Activated CD8-positive, alpha-beta memory T cell treated with anti-CD3 and anti-CD28 coated beads, Interleukin-2, amount 10 ng/mL, durations not matched to agents 7 days and 5 days (primary cell): ENCODE data around the gene CPN2. TPM values are rescaled to one million over a fixed set of nuclear protein-coding genes. Genes with fewer than 3 reads are reported as not detected.
A peak's percentile ranks its signal among the peaks of the same experiment; 100 is the strongest.

Experiments
- ATAC-seq: fragments of 150-1000 bp; cut with Tn5 transposase; one replicate; pipeline ENCODE4 v1.10.0; 2021; ENCODE audit warnings: moderate library complexity
- CTCF ChIA-PET: fragments of 350-600 bp; sonication (Branson Sonifier 250); formaldehyde crosslinking; loops from one replicate; lab custom pipeline; 2021; ENCODE audit warnings: antibody characterized with exemption; lab: Charles Lee
- DNase-seq: peaks from one replicate; pipeline ENCODE4 v3.0.0-alpha.2; 2020
- H3K27ac Mint-ChIP-seq: one replicate; pipeline ENCODE4 v1.8.0; 2021; ENCODE audit warnings: mild to moderate bottlenecking, mixed read lengths
- H3K27me3 Mint-ChIP-seq: one replicate; pipeline ENCODE4 v1.8.0; 2021; ENCODE audit warnings: mixed read lengths
- H3K36me3 Mint-ChIP-seq: one replicate; pipeline ENCODE4 v1.8.0; 2021; ENCODE audit warnings: mild to moderate bottlenecking, mixed read lengths
- H3K4me1 Mint-ChIP-seq: one replicate; pipeline ENCODE4 v1.8.0; 2021; ENCODE audit warnings: mixed read lengths
- H3K4me3 Mint-ChIP-seq: one replicate; pipeline ENCODE4 v1.8.0; 2021; ENCODE audit warnings: mild to moderate bottlenecking, moderate library complexity, mixed read lengths
- H3K9me3 Mint-ChIP-seq: one replicate; pipeline ENCODE4 v1.8.0; 2022; ENCODE audit warnings: low read depth, mixed read lengths
- total RNA-seq, 2 experiments: library from RNA; stranded (reverse); gene quantifications; one replicate each; pipeline ENCODE4 v1.2.3, GENCODE V29; 2021

Gene CPN2
- total RNA-seq, 2 experiments from 2014 or later, result not detected

DNA sequence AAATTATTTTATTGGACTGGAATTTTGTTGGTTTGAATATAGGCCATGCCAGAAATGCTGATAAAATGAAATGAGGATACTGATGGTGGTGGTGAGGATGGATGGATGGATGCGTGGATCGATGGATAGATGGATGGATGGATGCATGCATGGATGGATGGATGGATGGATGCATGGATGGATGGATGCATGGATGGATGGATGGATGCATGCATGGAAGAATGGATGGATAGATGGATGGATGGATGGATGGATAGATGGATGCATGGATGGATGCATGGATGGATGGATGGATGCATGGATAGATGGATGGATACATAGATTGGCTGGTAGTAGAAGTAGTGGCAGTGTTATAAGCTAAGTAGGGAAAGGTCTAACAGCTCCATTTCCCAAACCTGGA lies 40.1 kb downstream of the CPN2 start:
- Mint-ChIP-seq H3K4me3 (no peak overlapping the region), H3K27ac (no peak overlapping the region)

DNA sequence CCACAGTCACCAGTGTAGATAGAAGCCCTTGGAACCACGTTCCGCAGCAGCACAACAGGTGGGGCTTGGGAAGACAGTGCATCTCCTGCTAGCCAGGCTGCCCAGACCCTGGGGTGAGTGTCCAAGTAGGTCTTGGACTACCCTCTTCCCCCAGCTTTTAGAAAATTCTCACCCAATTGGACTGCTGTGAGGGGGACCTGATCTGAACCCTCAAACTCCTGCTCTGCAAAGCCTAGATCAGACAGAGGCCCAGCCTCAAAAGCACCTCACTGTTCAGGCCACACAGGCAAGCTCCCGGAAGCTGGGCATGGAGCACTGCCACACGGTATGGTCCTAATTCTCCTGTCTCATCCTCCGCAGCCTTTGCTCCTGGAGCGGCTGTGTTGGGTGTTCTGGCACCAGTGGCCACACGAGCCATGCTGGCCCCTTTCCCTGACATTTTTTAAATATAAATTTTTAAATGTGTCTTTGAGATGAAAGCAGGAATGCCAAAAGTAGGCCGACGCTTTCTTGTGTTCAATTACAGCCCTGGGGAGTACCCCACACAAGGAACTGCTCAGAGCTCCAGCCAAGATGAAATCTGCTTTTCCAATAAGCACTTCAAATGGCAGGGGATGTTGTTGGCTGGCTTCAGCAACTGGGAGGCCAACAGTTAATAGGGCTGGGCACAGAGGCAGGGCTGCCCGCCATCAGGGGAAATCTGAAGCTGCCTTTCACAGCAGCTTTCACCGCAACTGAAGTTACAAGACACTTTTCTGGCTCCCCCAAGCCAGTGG lies 40.9 kb downstream of the CPN2 start:
- peaks cover 47% of the 10 kb centered on the region for H3K27me3 Mint-ChIP-seq
- H3K36me3 Mint-ChIP-seq, result peaks cover 2% of the 10 kb centered on the region
- DNase-seq, result no peak
- ATAC-seq, result no peak
- H3K9me3 Mint-ChIP-seq, result no peaks in the 10 kb centered on the region
- H3K27ac Mint-ChIP-seq, result no peak overlapping the region
- CTCF ChIA-PET, result interaction anchor here (0.8 to 1.5 kb wide), 6 partner anchors 10 to 644 kb away, joined by 3 to 4 read pairs (median 3); no protein-coding TSS in a partner anchor
- H3K4me1 Mint-ChIP-seq, result peaks cover 71% of the 10 kb centered on the region
- H3K4me3 Mint-ChIP-seq, result no peak overlapping the region

More for the DNA sequence above, 40.1 kb downstream of the CPN2 start:
- ATAC-seq (no peak), DNase-seq (no peak)
- peaks cover 66% of the 10 kb centered on the region for H3K4me1 Mint-ChIP-seq
- CTCF ChIA-PET, result interaction anchor here (0.9 to 1.1 kb wide), 2 partner anchors 32 to 180 kb away, joined by 3 read pairs; no protein-coding TSS in a partner anchor
- no peaks in the 10 kb centered on the region for H3K9me3 Mint-ChIP-seq
- H3K27me3 Mint-ChIP-seq, result peaks cover 48% of the 10 kb centered on the region
- peaks cover 2% of the 10 kb centered on the region for H3K36me3 Mint-ChIP-seq

DNA sequence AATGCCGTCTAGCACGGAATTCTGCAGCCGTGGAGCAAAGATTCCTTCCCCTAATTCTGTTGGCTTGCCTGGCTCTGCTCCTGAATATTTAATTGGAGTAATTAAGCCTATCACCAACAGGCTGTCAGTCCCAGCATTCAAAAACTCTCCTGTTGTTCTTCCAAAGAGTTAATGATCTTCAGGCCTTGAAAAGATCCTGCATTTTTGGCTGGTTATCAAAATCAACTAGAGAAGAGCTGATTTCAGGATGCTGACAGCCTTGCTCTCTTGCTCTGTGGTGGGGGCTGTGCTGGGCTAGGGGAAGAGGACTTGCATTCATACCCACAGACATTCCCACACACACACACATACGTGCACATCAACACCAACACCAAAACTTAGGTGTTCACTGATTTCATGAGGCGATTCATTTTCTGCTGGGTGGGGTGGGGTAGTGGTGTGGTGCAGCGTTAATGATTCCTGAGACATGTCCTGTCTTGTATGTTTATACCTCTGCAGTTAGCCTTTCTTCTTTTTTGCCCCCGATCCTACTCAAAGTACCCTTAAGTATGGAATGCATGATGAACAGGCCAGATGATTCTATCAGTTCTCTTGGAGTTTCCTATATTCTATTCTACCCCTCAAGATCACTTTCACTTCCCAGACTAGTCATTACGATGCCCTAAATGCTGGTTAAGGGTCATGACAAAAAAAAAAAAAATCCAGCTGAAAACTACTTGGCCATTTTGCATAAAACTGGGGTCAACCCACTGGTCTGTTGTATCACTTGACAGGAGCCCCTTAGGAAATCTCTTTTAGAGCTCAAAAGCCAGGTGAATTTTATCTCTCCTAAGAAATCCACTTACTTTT lies 42.3 kb downstream of the CPN2 start:
- ATAC-seq (no peak), DNase-seq (no peak)
- Mint-ChIP-seq H3K4me3 (no peak overlapping the region), H3K27ac (peak overlapping the region; percentile 20), H3K4me1 (peaks cover 72% of the 10 kb centered on the region), H3K36me3 (peaks cover 7% of the 10 kb centered on the region), H3K27me3 (peaks cover 36% of the 10 kb centered on the region), H3K9me3 (peaks cover 3% of the 10 kb centered on the region)
- CTCF ChIA-PET, result interaction anchor here (1.0 to 1.5 kb wide), 3 partner anchors 8 to 643 kb away, joined by 3 to 4 read pairs (median 4); no protein-coding TSS in a partner anchor

DNA sequence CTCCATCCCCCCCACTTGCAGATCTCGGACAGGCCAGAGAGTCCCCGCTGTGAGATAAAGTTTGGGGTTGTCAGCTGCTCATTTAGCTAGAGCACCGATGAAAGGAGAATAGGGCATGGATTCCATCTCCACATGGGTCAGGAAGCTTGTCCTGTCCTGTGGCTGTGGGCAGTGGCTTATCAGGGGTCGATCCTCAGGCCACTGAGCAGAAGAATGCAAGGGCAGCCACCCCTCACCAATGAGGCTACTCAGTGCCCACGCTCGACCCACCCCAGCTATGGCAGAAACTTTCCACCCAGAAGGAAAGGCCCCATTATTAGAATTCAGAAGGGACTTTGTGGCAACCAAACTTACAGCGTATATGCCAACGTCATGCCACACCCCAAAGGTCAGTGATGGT lies 43.3 kb downstream of the CPN2 start:
- peaks cover 26% of the 10 kb centered on the region for H3K27me3 Mint-ChIP-seq
- DNase-seq (no peak), ATAC-seq (no peak)
- peak overlapping the region; percentile 88 for H3K27ac Mint-ChIP-seq
- H3K36me3 Mint-ChIP-seq, result peaks cover 7% of the 10 kb centered on the region
- CTCF ChIA-PET, result interaction anchor here (0.8 to 4.3 kb wide), 4 partner anchors 8 to 171 kb away, joined by 3 to 38 read pairs (median 4); no protein-coding TSS in a partner anchor
- peaks cover 3% of the 10 kb centered on the region for H3K9me3 Mint-ChIP-seq
- H3K4me1 Mint-ChIP-seq, result peaks cover 69% of the 10 kb centered on the region
- H3K4me3 Mint-ChIP-seq, result no peak overlapping the region

DNA sequence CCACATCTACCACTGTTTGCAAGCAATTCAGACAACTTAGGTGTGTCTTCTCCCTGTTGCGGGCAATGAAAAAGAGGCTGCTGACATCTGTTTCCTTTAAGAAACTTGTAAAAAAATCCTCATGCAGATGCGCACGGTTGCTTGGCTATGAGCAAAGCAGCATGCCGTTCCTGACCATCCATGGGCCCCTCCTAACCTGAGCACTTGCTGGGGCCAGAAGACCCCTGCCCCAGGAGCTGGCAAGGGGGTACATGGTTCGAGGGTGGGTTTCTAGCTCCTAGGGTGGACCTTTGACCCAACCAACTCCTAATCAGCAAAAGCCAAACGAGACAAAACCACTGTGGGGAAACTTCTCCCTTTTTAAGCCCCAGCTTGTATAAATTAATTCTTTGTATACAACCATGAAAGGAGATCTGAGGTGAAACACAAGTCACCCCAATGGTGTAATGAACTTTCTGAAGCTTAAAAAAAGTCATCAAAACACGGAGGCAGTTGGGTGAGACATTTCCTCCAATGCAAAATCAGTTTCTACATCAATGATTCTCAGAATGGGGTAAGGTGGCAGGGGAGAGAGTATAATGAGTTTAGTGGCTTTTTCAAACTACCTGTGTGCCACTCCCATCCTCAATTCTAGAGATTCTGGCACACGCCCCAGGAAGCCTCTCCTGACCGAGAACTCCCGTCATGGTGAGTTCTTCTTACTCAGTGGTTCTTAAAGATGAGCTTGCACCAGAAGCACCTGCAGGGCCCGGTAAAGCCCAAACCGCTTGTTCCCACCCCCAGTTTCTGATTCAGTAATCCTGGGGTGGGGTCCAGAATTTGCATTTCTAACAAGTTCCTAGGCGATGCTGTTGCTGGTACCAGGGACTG lies 44.1 kb downstream of the CPN2 start:
- peaks cover 7% of the 10 kb centered on the region for H3K36me3 Mint-ChIP-seq
- CTCF ChIA-PET, result interaction anchor here (0.8 to 4.3 kb wide), 5 partner anchors 9 to 170 kb away, joined by 3 to 38 read pairs (median 4); no protein-coding TSS in a partner anchor
- peaks cover 17% of the 10 kb centered on the region for H3K27me3 Mint-ChIP-seq
- peaks cover 62% of the 10 kb centered on the region for H3K4me1 Mint-ChIP-seq
- peak overlapping the region; percentile 88 for H3K27ac Mint-ChIP-seq
- DNase-seq (peak; percentile 69), ATAC-seq (peak; percentile 59)
- H3K4me3 Mint-ChIP-seq, result peak overlapping the region; percentile 10
- H3K9me3 Mint-ChIP-seq, result peaks cover 3% of the 10 kb centered on the region

DNA sequence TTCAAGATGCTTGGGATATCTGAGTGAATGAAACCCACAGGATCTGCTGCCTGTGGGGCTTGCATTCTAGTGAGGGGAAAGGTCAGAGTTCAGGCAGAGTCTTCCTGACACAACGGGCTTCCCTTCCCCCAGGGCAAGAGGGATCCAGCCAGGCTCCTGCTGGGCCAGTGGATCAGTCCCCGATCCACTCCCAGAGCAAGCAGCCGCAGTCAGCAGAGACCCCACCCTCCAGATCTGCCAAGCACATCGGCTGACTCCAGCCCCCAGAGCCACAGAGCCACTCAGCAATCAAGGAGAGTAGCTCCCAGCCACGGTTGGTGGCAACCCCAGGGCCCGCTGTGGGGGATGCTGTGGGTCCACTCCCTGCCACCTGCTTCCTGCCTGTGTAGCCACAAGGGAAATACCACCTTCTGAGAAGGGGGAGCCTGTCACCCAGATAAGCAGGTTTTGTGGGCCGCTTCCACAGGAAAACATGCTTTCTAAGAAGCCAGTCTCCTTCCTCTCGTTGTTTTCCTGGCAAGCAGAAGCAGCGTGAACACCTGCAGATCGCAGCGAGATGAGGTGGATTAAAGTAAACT lies 44.9 kb downstream of the CPN2 start:
- ATAC-seq, result peak; percentile 54

DNA sequence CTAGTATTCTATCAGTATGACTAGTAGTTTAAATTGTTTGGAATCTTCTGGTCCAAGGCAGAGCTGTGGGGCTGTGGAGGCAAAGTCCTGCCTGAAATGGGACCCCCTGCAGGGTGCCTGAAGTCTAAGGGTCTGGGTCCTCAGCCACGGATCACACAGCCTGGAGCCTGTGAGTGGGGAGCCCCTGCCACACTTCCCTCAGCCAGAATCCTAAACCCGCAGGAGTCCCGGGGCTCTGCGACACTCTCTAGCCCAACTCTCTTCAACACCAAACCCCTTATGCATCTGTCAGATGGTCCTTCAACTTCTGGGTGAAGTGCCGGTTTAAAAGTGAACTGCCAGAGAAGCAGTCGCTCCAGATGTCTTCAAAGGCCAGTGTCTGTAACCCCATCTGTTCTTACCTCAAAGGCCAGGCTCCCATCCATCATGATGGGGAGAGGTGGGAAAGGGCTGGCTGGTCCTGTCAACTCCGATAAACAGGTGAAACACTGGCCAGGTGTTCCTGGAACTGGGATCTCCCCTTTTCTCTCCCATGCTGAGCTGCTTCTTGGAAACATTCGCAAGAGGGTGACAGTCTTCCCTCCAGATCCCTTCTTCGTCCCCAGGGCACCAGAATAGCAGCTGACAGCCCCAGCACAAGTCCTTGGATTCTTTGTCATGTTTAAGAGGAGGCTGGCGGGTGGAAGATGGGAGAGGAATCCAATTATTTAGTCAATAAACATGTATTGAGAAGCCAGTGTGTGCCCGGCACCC lies 45.6 kb downstream of the CPN2 start:
- H3K9me3 Mint-ChIP-seq, result peaks cover 3% of the 10 kb centered on the region
- H3K27ac Mint-ChIP-seq, result peak overlapping the region; percentile 88
- ATAC-seq (no peak), DNase-seq (no peak)
- peaks cover 62% of the 10 kb centered on the region for H3K4me1 Mint-ChIP-seq
- peaks cover 9% of the 10 kb centered on the region for H3K36me3 Mint-ChIP-seq
- H3K27me3 Mint-ChIP-seq, result peaks cover 5% of the 10 kb centered on the region
- H3K4me3 Mint-ChIP-seq, result no peak overlapping the region
- CTCF ChIA-PET, result interaction anchor here (1.0 to 4.3 kb wide), 4 partner anchors 10 to 525 kb away, joined by 3 to 38 read pairs (median 3); no protein-coding TSS in a partner anchor

More for the DNA sequence above, 44.9 kb downstream of the CPN2 start:
- Mint-ChIP-seq H3K27me3 (peaks cover 9% of the 10 kb centered on the region), H3K4me3 (peak overlapping the region; percentile 10), H3K36me3 (peaks cover 7% of the 10 kb centered on the region), H3K4me1 (peaks cover 57% of the 10 kb centered on the region), H3K27ac (peak overlapping the region; percentile 88), H3K9me3 (peaks cover 3% of the 10 kb centered on the region)
- peak; percentile 86 for DNase-seq
- CTCF ChIA-PET, result interaction anchor here (1.0 to 4.3 kb wide), 3 partner anchors 10 to 165 kb away, joined by 3 to 38 read pairs (median 4); no protein-coding TSS in a partner anchor

DNA sequence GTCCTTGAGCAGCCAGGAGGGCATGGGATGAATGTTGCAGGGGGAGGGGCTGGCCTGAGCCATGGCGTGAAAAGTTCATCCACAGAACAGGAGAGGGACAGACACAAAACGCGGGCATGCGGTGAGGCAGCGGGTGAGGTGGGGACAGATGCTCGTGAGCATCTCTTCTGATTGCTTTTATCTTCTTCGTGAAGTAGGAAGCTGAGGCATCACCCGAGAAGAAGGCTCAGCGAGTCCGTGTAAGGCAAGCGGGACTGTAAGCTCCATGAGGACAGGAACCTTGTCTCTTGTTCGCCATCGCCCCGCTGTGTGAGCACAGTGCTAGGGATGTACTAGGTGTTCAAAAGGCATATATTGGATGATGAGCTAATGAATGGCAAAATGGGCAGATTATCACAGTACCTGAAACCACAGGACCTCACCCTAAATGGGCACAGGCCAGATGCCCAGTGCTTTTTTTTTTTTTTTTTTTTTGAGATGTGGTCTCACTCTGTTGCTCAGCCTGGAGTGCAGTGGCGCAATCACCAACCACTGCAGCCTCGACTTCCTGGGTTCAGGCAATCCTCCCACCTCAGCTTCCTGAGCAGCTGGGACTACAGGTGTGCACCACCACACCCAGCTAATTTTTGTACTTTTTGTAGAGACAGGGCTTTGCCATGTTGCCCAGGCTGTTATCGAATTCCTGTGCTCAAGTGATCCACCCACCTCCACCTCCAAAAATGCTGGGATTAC lies 46.8 kb downstream of the CPN2 start:
- no peak overlapping the region for H3K27ac Mint-ChIP-seq
- H3K9me3 Mint-ChIP-seq, result peaks cover 3% of the 10 kb centered on the region
- H3K27me3 Mint-ChIP-seq, result no peaks in the 10 kb centered on the region
- peaks cover 9% of the 10 kb centered on the region for H3K36me3 Mint-ChIP-seq
- CTCF ChIA-PET, result interaction anchor here (1.0 to 4.3 kb wide), 3 partner anchors 12 to 523 kb away, joined by 3 to 38 read pairs (median 3); no protein-coding TSS in a partner anchor
- no peak for ATAC-seq
- no peak for DNase-seq
- H3K4me1 Mint-ChIP-seq, result peaks cover 62% of the 10 kb centered on the region
- H3K4me3 Mint-ChIP-seq, result no peak overlapping the region

DNA sequence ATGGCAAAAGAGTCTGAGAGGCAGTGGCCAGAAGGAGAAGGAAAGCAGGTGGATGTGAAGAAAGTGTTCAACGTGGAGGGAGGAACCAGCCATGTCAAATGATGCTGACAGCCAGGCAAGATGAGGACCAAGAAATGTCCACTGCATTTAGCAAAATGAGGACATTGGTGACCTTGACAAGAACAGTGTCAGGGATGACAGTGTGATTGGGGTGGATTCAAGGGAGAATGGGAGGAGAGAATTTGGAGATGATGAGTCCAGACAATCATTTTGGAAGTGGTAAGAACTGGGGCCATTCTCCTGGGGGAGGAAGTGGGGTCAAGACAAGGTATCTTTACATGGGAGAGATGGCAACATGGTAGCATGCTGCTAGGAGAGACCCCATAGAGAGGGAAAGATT lies 47.4 kb downstream of the CPN2 start:
- no peak overlapping the region for H3K27ac Mint-ChIP-seq
- H3K4me3 Mint-ChIP-seq, result no peak overlapping the region
- no peak for DNase-seq
- CTCF ChIA-PET, result interaction anchor here (4.3 kb wide), 1 partner anchor 12 kb away, joined by 38 read pairs; no protein-coding TSS in a partner anchor
- H3K36me3 Mint-ChIP-seq, result peaks cover 11% of the 10 kb centered on the region
- ATAC-seq, result no peak
- peaks cover 2% of the 10 kb centered on the region for H3K27me3 Mint-ChIP-seq
- H3K4me1 Mint-ChIP-seq, result peaks cover 59% of the 10 kb centered on the region
- peaks cover 3% of the 10 kb centered on the region for H3K9me3 Mint-ChIP-seq

DNA sequence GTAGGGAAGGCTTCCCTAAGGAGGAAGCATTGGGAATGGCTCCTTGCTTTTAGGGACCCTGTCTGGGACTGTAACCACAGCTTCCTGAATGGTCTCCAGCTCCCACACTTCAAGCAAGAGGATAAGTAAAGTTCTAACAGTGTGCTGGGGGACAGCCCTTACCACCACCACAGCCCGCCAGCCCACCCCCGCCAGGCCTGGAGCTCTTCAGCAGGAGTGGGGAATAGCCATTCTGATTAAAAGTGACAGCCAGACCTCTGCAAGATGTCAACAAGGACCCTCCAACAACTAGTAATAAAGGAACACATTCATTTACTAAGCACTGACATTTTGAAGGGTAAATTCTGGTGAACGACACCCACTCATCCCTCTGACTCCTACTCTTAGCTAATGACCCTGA lies 49.4 kb downstream of the CPN2 start:
- ATAC-seq (no peak), DNase-seq (no peak)
- no peak overlapping the region for H3K4me3 Mint-ChIP-seq
- H3K9me3 Mint-ChIP-seq, result peaks cover 3% of the 10 kb centered on the region
- CTCF ChIA-PET, result interaction anchor here (1.6 kb wide), 1 partner anchor 14 kb away, joined by 7 read pairs; no protein-coding TSS in a partner anchor
- H3K27me3 Mint-ChIP-seq, result peaks cover 10% of the 10 kb centered on the region
- H3K4me1 Mint-ChIP-seq, result peaks cover 42% of the 10 kb centered on the region
- peaks cover 11% of the 10 kb centered on the region for H3K36me3 Mint-ChIP-seq
- no peak overlapping the region for H3K27ac Mint-ChIP-seq

DNA sequence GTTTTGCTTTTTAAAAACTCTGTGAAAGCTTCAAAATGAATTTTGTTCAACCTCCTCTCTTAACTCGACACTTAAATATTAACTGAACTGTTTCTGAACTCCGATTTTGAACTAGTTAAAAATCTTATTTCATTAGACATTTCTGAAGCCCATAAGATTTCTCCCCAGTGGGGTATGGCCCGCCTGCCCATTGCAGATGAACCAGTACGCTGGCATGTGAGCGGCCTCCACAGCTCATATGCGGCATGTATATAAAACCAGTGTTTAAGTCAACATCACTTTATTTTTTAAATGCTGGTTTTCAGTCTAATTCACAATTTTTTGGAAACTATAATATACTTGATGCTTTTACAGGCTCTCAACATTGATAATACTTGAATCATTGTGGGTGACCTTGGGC lies 50.2 kb downstream of the CPN2 start:
- Mint-ChIP-seq H3K36me3 (peaks cover 11% of the 10 kb centered on the region), H3K9me3 (peaks cover 3% of the 10 kb centered on the region), H3K27me3 (peaks cover 16% of the 10 kb centered on the region), H3K4me1 (peaks cover 34% of the 10 kb centered on the region), H3K4me3 (no peak overlapping the region), H3K27ac (no peak overlapping the region)
- DNase-seq (no peak), ATAC-seq (no peak)
- CTCF ChIA-PET, result interaction anchor here (1.1 to 1.7 kb wide), 3 partner anchors 9 to 15 kb away, joined by 3 to 8 read pairs (median 7); no protein-coding TSS in a partner anchor
